ENCODE results near the gene LIG3.
"Not testable (repeated sequence)": the region's sequence is repeated elsewhere in the genome, so short reads cannot be mapped to it uniquely, and the experiment has no call there.

The LIG3 gene

DNA sequence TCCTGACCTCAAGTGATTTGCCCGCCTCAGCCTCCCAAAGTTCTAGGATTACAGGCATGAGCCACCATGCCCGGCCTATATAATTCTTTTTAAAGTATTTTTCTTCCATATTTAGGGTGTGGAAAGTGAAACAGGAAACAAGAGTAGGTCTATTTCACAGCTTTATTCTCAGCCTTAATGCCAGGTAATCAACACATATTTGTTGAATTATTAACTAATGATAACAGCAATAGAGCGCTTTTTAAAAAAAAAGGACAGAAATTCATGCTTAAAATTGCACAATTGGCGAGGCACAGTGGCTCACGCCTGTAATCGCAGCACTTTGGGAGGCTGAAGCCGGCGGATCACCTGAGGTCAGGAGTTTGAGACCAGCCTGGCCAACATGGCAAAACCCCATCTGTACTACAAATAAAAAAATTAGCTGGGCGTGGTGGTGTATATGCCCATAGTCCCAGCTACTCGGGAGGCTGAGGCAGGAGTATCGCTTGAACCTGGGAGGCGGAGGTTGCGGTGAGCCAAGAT lies 65.2 kb downstream of the LIG3 start:
- DNase-seq, result not testable (repeated sequence)

DNA sequence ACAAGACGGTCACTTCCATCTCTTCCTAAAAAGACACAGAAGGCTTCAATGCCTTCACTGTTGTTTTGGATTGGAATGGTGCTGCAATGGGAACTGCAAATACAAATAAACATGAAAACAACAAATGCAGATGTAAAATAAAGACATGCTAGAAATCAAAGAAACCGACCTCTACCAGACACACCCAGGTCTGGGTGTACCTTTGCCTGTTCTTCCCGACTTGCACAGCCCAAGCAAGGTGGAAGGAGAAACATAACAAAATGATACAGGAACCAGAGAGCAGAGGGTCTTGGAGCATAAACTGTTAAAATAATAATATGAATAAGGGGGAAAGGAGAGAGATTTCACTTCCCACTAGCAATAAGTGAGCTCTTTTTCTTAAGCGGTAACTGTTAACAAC lies 65.9 kb downstream of the LIG3 start:
- no peak for DNase-seq

DNA sequence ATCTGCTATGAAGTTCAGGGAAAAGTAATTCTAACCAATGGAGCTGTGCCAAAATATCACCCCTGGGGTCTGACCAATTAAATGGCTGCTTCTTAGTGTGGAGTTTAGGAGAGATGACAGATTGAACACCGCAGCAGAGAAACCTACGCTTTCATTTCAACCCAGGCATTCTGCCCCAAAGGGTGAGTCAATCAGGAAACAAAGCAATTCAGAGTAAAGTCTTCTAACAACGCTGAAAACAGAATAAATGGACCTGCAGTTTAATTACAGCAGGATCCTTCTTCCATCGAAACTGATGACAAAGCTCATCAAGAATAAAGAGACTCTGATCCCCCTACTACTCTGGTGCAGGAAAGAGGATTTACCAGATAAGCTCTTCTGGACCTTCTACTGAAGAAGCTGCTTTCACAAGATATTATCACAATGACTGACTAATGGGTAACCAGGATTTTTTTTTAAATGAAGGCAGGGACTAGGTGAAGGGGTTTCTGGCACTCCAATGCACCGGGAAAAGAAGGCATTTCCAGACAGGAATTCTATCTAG lies 66.5 kb downstream of the LIG3 start:
- no peak for DNase-seq

DNA sequence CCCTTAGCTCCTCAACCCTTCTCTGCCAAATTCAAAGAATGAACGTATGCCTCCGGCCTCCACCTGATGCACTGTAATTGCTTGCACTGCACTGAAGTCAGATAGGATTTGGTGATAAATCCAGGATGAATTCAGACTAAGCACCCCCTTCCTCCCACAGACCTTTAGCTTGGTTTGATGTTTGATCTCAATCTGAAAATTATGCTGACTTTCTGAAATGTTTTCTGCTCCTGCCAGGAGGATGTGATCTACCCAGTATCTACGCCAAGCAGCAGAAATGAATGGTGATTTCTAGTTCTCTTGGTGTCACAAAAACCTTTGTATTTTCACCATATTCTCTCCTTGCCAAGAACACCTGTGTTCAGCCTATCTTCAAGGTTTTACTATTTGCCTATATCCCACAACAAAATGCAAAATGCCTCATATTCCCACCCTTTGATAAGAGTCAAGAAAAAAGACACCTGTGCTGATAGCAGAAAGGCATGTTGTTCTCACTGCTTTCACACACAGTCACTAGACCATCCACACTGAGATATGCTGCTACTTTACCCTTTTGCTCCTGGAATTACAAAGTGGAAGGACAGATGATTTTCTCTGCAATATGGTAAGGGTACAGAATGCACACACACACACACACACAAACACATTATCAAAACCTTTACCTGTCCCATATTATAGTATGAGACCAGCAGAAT lies 68.5 kb downstream of the LIG3 start:
- DNase-seq, result no peak

DNA sequence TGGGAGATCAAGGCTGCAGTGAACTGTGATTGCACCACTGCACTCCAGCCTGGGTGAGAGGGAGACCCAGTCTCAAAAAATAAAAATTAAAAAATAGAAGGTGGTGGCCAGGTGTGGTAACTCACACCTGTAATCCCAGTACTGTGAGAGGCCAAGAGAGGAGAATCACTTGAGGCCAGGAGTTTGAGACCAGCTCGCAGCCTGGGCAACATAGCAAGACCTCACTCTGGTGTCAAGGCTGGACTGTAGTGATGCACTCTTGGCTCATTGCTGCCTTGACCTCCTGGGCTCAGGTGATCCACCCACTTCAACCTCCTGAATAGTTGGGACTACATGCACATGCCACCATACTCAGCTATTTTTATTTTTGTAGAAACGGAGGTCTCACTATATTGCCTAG lies 69.9 kb downstream of the LIG3 start:
- DNase-seq, result no peak

DNA sequence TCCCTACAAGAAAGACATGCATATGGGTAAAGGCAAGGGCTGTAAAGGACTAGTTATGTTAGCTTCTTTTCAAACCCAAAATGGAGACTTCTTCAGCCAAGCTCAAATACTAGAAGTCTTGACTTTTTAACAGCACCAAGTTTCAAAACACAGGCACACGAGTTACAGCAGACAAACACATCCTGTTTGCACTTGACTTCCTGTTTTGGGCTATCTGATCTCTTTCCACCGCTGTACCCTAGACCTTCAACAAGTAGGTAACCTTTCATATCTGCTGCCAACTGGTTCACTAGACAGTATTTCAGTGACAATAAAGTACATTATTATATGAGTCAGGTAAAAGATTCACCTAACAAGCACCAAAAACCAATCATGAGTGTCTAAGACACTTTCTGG lies 70.9 kb downstream of the LIG3 start:
- DNase-seq, result no peak

DNA sequence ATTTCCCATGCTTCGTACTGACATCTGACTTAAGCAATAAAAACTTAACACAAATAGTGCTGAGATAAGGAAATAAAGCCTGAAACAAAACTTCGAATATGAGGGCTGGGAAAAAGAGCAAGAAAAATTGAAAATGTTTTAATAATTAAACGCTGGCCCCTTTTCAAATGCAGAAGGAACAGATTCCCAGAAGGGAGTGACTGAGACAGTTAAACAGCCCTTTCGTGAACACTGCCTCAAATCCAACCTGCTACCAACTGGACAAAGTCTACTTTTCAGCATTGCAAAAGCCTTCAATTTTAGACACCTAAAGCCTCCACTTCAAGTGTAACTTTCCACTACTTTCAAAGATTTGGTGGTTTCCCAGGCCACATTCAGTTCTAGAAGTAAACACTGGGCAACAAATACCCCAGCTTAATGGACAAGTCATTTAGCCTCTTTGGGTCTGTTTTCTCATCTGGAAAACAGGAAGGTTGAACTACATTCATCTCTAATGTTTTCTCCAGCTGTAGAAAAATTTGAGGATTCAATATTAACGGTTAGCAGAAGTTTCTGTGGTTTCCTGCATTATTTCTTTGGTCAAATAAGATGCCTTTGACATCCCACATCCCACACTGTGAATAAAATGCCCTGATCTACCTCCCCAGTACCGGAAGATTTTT lies 71.4 kb downstream of the LIG3 start:
- DNase-seq, result no peak

DNA sequence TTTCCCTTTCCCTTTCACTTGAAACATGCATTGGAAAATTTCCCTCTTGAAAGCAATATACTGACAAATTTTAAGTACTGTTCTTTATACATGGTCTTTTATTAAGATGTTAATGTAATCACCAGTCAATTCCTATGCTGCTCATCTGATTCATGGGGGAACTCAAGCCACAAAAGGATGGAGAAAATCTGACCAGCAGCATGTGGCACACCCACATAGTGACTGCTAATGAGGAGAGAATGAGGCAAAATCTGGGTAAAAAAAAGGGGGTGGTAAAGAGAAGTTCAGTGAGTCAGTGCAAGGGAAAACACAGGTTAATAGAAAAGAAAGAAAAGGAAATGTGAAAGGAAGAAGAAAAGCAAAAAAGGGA lies 71.9 kb downstream of the LIG3 start:
- no peak for DNase-seq

DNA sequence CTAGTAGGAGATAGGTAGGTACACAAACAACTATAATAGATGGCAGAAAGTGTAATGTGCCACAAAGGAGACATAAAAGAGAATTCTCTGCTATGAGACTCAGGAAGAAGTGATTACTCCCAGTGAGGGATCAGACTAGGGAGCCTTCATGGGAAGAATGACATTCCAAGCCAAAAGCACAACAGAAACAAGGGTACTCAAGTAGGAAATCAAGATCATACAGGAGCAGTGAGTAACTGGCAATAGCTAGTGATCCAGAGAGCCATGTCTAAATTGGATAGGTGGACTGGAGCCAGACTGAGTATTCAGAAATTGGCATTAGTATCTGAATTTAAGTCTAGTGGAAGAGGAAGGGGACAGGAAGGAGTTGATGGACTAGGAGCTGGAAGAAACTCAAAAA lies 72.5 kb downstream of the LIG3 start:
- DNase-seq, result no peak

DNA sequence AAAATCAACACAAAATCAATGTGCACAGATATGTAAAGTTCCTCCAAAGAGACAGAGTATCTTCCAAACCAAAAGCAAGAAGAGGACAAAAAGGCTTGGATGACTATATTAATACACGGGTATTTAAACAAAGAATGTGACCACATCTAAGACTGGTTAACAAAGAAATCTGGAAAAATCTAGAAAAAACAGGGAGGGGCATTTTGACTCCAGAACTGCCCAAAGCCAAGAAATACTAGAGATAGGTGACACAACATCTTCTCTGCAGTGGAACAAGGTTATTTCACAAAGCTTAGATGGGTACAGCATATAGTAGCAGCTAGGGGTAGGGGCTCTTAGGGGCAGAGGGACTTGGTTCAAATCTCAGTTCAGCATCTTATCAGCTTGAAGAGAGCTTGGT lies 72.9 kb downstream of the LIG3 start:
- no peak for DNase-seq

DNA sequence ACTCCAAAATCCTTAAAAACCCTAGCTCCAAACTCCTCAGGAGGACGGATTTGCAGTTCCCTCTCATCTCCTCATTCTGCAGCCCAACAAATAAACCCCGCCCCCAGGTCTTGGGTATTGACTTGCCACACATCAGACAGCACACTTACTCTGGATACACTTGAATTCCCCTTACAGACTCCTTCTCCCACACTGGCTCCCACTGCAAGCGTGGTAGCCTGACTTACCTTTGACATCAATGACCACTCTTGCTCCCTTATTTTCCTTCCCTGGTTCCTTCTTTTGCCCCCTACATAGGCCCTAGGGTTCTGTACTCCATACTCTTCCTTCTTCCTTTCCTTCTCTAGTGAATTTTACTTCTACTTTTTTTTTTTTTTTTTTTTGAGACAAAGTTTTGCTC lies 75.7 kb downstream of the LIG3 start:
- no peak for DNase-seq

DNA sequence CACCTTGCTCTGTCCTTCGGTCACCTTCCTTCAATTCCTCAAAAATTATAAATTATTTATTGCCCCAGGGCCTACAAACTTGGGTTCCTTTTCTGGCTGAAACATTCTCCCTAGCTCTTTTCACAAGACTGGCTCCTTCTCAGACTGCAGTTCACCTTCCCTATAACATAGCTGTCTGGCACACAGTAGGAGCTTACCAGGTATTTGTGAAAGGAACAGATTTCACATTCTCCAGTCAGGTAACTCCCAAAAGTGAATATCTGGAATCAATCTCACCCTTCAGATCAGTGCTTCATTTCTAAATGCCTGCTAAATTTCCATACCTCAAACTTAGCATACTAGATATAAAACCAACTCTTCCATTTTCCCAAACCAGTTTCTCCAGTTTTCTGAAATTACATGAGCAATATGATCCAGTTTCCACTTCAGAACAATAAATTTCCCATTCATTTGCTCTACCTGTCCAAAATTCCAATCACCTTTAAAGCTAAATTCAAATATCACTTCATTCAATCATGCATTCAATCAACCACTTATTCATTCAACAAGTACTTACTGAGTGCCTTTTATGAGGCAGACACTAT lies 77.1 kb downstream of the LIG3 start:
- DNase-seq, result no peak

Measured in NCI-H1417 treated with DMSO at 0.1 percent for 48 hours (cell line).